Stimulated activated CD4-positive, alpha-beta T cell treated with anti-CD3 and anti-CD28 coated beads, Interleukin-1b, Interleukin-23, amount 100 ng/mL, for 24 hours (primary cell): ENCODE data around the gene CDH11.

Source experiments
- DNase-seq, 4 experiments: peaks; one replicate each; pipeline ENCODE4 v3.0.0-alpha.2; 2020; ENCODE audit warnings: low read depth in 4 of 4, low spot score in 1 of 4

Gene CDH11

DNA sequence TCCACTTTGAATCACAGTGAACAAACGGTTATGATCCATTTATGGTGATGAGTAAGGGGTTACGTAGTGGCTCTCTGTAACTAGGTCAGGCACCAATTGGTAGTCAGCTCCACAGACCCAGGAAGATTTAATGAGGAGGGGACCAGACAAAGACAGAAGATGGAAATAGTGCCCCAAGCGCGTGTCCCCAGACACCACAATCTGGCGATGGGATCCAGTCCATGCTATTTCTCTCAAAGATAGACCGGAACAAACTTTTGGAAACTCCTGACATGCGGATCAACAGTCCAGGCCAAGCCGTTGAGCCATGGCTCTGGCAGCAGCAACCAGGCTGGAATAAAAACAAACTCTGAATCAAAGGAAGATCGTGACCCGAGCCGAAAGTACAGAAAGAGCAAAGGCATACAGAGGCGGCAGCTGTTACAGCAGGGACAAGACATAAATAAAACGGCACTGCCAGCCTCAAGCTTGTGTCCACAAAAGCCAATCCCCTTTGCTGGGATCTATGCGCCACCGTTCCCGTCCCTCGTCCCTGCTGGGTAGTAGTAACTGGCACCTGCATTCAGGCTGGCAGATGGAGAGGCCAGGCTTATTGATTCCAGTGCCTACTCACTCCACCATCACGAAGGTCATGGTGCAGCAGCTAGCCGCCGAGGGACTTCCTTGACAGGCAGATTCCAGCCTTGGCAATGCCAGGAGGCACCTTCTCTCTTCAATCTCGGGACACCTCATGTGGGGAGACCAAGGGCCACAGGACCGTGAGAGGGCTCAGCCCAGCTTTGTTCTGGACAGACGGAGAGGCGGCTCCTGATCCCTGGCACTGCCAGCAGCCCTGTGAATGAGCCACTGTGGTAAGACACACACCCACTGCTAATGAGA, 50.2 kb downstream of the CDH11 start:
- DNase-seq = no peak

DNA sequence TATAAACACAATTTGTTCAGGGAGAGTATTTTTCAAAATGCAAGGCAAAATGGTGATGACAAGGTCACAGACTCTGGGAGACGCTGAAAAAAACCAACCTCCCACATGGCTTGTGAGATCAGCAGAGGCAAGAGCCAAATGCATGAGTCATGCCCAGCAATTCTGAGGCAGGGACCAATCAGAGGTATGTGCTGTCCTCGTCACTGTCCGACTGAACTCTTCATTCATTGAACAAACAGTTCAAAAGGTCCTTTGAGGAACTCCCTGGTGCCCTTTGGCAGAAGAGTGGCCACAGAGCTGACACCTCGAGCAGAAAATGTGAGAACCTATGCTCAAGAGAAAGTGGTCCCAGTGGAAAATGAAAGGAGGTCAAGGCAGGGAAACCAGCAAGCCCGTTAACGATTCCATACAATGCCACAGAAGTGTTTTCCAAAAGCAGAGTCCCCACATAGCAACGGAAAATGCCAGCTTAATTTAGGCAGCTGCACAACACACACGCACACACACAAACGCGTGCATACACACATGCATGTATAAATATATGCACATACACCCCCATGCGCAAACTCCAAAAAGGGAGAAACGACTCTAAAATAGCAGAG, 50.9 kb downstream of the CDH11 start:
- no peak for DNase-seq

DNA sequence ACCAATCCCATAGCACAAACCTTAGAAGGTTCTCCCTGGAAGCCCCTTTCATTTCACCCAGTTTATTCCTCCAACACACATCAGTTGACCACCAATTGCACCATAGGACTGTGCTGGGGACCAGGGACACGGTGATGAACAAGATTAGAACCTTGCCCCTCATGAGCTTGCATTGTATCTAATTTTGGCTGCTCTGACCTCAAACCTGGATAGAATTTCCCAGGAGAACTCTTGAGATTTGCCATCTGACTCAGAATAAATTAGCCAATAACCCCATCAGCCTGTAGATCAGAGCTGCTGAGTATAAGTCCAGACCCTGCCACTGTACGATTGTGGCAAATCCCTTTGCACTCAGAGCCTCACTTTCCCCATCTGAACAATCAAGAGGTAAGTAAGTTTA, 52.1 kb downstream of the CDH11 start:
- no peak for DNase-seq

DNA sequence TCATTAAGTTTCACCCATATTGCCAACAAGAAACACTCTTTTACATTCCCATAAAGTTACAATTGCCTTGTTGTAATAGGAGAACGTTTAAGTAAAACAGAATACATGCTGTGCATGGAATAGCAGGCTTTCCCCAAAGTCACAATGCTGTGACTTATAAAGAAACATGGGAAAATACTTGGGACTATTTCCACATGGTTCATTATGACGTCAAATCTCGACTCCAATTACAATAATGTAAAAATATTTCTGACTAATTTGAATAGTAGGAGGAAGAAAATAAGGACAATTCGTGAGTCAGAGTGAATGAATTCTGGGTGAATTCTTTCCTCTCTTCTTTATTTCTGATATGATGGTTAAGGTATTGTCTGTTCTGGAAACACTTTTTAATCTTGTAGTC, 52.8 kb downstream of the CDH11 start:
- DNase-seq = no peak

DNA sequence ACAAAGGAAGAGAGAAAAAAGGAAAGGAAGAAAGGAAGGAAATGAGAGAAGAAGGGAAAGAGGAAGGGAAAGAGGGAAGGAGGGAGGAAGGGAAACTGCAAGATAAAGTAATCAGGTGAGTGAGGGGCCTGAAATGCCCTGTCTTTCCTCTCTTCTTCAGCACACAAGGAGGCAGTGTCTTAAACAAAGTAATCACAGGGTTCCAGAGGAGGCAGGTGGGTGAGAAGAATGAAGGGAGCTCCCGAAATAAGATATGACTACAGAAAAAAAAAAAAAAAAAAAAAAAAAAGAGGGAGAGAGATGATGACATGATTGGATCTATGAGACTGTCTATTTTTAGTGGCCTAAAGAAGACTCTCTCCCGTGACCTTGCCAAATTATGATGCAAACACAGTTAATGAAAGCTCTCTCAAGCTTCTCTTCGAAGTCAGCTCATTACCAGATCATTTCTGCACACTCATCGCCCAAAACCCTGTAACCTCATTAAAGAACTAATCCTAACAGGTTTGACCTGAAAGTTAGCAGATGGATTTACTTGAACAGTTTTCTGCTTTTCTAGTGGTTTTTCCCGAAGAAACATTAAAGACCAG, 53.6 kb downstream of the CDH11 start:
- DNase-seq = no peak

DNA sequence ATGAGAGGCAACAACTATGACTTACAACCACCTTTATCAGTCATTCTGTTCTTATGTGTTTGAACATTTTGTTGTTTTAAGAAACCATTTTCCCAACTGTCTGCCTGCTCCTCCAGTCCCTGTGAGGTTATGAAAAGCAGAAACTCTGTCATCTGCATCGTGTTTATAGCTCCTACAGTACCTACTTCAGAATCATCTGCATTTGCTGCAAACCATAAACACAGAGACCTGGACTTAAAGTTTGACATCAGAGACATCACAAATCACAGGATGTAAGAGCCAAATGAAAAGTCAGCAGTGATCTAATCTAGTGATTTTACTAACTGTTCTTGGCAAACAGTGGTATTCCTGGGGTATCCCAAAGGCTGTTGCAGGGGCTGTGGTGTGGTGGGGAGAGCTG, 55.2 kb downstream of the CDH11 start:
- DNase-seq = no peak

DNA sequence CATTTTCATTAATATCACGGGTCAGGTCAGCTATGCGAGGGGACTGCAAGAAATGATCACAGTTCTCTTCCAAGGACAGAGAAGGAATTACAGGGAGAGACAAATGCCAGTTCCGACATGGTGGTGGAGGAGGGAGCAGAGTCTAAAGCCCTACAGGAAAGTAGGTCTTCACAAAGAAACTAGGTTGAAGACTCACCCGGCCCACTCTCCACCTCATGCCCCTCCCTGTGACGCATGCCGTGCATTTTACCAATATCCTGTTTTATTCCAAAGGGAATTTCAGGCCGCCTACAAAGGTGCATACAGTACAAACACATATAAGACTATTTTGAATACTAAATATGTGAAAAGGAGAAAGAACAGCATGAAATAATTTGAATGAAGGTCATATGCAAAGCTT, 56.8 kb downstream of the CDH11 start:
- DNase-seq = no peak

DNA sequence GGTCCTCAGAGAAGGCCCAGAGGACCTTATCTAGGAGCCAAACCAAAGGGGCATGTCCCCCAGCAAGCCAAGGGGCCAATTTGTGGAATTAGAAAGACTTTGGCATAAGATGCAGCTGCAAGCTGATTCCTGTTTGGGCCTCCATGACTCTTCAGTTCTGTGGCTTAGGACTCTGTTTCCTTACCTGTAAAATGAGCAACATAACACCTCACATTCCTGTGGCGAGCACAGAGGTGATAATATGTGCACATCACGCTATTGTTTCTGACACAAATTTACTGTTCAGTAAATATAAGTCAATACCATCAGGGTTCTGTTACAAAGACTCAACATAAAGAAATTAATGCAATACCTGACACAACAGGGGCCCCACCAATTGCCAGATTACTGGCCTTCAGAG, 57.7 kb downstream of the CDH11 start:
- DNase-seq = no peak

DNA sequence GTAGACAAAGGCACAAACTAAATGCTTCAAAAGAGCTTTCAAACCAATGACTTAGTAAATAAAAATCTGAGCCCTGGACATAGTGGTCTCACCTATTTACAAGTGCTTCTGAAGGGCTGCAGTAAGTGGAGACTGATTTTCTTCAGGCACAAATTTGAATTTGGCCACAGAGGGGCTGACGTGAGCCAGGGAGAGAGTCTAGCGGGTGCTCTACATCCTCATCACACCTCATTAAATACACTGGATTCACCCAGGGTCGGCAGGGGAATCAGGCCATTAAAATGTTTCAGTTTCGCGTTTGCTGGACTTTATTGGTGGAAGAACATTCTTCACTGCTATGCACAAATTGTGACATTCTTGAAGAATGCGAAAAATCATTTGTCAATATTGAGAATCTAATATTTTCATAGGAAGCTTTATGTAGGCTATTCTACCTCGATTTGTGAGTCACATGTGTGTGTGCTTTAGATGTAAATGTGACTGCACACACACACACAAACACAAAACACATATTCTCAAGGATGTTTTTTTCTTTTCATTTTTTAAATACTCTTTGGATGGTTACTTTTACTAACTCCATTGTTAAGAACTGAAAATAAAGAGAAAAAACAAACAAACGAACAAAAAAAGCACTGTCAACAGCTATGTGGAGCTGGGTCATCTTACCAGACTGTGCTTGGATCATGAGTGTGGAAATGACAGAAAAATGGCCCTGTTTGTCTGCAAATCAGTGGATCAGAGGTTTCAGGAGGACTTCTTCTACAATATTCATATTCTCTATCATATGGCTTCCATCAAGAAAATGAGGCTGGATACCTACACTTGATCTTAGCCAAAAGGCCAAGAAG, 58.9 kb downstream of the CDH11 start:
- DNase-seq = no peak

DNA sequence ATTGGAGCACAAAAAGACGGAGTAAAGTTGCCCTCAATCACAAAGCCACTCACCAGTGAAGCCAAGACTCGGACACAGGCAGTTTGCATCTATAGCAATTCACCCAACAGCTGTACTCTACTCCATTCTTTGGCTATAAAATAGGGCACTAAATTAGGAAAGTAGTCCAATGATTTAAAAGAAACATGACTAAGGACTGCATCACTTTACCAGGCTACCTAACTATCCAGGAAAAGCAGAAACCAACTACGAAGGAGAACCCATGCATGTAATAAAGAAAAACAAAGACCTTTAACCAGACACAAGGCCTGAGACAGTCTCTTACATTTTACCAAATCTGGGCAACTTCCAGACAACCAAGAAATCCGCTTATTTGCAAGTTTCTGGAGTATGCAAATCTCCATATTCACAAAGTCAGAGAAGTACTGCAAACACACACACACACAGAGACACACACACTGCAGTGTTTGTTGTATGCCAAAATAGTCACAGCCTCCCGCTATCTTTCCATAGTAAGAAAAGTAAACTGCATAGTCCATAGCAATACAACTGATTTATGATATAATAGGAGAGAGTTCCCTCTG, 59.8 kb downstream of the CDH11 start:
- DNase-seq = no peak

DNA sequence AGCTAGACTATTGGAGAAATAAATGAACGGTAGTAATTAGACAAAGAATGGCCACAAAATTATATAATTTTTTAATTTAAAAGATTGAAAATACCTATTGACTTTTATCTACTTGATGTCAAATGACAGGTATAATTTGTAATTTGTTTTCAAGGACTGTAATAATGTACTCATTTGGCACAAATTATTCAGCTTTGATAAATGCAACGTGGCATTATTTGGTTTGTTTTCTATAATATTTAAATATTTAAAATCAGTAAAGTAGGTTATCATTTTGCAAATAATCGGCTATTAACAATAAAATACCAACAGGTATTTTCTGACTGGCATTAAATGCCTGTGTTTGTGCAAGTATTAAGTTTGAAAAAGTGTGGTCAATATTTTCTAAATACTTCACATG, 60.6 kb downstream of the CDH11 start:
- DNase-seq = no peak

DNA sequence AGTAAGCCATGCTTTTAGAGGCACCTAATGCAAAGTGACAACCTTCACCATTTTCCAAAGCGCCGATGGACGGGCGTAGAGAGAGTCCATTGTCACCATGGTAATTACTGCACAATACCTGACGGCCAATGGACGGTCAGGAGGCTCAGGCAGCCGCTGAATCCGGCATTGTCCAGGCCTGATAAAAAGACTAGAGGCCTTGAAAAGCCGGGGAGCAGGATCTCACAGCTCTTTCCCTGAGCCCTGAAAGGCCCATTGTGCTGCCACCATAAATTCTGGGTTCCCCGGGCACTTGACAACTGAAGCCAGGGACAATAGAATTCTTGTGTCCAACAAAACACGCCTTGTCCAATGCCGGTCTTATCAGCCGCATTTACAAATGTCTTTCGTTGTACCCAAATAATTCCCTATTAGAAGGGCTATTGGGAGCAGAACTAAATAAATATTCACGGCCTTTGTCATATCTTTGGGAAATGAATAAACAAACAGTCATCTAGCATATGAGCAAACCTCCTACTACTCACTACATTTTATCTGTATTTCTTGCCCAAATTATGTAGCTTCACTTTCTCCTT, 62.4 kb downstream of the CDH11 start:
- no peak for DNase-seq

DNA sequence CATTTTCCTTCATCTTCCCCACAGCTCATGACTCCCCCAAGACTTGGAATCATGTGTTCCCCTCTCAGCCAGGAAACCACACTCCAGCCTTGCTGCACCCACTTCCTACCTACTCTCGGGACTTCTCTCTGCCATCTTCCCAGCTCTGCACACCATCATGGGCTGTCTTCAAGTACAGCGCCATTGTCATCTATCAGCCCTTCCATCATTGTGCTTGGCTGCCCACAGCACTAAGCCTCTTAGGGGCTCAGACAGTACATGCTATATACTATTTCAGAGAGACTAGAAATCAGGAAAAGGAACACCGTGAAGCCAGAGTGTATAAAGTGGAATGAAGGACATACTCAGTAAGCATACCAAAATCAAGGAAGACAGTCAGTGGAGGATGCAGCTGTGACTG, 64.7 kb downstream of the CDH11 start:
- no peak for DNase-seq

DNA sequence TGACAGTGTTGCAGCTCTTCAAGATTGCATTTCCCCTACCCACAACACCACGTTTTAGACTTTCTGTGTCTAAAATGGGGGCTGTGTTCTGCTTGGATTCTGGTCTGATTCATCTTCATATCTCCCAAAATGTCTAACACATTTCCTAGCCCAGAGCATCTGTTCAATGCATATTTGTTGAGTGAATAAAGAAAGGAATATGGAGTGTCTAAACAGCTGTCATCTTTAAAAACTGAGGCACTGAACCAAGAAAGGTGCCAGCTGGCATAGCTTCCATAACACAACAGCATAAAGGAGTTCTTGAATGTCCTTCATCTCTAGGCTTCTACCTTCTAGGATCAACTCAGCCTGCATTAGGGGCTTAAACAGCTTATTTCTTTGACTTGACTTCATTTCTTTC, 67.4 kb downstream of the CDH11 start:
- DNase-seq = no peak

DNA sequence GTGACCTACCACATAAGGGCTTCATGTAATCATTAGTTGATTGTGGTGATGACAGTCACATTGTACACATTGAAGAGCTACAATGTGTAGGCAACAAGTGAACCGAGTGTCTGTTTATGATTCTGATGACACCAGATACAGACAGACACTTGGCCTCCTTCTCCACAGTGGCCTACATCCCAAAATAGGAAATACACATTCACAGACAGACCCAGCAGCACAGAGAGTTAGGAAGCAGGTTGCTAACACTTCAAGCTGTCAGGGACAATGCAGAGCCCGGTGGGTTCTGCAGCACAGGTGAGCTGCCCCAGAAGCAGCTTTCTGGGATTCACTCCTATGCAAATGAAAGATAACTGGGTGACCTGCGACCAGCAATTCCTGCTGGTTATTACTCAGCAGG, 72.2 kb downstream of the CDH11 start:
- DNase-seq = no peak

DNA sequence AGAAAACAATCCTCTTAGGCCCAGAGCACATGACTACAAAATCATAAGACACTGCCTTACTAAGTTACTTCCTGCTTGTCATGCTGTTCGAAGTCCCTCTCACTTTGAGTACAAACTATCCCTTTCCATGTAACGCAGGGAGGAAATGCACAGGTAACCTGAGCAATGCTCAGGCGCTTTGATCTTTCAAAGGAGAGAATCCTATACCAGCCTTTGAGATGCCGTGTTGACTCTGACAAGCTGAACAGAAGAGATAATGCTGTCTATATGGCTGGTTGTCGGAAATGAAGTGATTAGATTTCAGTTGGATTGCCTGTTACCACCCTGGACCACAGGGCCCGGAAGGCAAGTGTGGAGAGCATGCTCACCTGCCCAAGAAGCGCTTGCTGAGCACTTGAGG, 75.9 kb downstream of the CDH11 start:
- no peak for DNase-seq

DNA sequence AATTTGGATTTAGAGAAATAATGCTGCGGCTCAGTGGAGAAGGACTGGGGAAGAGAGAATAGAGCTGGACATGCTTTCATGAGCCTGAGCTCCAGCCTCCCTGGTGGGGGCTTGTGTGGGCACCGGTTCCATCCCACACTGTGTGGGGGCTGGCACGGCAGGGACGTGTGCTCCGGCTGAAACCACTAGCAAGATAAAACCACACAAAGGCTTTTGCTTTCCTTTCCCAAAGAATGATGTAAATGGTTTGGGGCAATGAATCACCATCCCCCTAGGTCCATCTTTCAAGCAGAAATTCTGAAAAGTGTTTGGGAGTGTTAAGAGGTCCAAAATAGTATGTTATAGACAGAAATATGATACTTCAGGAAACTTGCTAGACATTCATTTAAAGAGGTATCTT, 77.0 kb downstream of the CDH11 start:
- no peak for DNase-seq

DNA sequence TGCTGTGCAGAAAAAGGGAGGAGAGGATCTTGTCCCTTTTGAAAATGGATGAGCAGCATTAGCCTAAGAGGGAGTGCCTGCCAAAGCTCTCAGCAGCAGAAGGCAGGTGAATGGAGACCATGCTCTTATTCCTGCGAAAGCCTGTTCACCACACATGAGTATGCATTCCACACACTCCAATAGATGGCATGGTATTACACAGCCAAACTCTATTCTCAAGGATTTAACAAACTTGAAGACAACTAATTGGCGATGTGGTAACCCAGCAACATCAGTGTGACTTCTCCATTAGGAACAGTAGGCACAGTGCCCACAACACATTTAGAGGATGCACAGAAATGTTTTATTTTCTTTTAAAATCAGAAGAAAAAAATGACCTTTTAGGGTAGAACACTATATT, 77.8 kb downstream of the CDH11 start:
- no peak for DNase-seq

DNA sequence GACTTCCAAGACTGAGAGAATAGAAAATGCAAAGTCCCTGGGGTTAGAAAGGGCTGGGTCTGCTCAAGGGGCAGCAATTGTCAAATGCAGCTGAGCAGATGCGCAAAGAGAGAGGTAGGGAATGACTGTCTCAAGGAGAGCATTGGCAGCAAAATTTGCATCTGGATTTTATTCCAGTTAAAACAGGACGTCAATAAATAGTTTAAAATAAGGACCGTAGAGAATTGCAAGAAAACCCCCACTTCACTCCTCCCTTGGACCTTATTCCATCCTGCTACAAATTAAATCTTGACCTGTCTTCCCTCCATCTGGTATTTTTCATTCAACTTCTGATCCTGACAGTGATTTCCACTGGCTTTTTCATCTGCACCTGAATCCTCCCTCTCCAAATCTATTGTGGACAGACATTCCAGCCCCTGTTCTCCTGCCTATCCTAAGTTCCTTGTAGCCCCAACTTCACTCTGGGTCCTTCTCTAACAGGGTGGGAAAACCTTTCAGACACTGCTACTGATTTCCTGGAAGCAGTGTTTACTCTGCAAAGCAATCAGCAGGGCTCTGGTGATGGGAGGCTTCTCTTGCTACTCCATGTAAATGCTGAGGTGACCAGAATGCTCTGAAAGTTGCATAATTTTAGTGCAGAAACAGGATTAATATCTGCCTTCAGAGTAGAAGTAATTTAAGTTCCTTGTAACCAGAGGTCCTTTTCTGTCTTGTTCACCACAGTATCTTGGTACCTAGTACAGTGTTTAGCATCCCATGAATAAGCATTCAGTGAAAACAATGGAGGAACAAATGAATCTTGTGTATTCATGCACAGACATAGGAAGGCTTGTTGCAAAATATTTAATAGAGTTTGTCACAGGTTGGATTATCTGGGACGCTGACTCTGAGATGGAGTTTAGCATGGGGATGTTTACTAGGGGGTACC, 79.2 kb downstream of the CDH11 start:
- no peak for DNase-seq

DNA sequence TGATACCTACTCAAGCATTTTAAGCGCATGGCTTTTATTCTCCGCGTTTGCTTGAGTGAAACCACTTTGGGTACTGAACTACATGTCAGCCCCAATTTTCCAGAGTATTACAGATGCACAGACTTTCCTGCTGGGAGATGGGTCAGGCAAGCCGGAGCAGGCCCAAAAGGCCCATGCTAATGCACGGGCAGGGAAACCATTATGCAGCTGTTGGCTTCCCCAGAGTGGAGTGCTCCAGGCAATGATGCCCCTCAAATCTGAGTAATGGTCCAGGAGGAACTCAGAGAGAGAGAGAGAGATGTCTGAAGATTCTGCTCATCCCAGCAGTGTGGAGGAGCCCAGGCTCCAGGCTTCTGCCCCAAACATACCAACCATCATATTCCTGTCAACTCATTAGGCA, 80.2 kb downstream of the CDH11 start:
- DNase-seq = no peak
